T-helper 2 cell treated with Interferon-gamma antibody and Interleukin-4, amounts not matched to agents 100 ng/mL and 5 ng/mL, for 36 hours (primary cell): ENCODE data around the gene PHF2. TPM values are rescaled to one million over a fixed set of nuclear protein-coding genes. Genes with fewer than 3 reads are reported as not detected.

Experiments
- intact Hi-C: fragments of 100-400 bp; cut with micrococcal nuclease; formaldehyde crosslinking; loops from one replicate; pipeline ENCODE4 v1.15.1; 2023
- total RNA-seq: library from RNA; stranded (reverse); gene quantifications from 2 replicates; pipeline ENCODE4 v1.2.3, GENCODE V29; 2022

PHF2 gene
- total RNA-seq, 1 donor from 2014 or later, result 29.5 TPM

DNA sequence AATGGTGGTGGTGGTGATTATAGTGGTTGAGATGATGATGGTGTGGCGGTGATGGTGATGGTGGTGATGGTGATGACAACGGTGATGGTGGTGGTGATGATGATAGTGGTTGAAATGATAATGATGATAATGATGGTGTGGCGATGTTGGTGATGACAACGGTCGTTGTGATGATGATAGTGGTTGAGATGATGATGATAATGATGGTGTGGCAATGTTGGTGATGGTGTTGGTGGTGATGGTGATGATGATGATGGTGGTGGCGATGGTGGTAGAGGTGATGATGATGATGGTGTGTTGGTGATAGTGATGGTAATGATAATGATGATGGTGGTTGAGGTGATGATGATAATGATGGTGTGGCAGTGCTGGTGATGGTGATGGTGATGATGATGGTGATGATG lies 48.0 kb downstream of the PHF2 start:
- intact Hi-C loops, result no loop called here

DNA sequence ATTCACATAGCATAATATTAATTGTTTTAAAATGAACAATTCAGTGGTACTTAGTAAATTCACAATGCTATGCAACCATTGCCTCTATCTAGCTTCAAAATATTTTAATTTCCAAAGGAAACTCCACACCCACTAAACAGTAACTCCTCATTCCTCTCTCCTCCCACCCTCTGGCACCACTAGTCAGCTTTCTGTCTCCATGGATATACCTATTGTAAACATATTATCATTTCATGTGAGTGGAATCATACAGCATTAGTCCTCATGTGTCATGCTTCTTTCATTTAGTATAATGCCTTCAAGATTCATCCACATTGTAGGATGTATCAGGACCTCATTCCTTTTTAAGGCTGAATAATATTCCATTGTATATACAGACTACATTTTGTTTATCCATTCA lies 48.6 kb downstream of the PHF2 start:
- intact Hi-C loops, result no loop called here

DNA sequence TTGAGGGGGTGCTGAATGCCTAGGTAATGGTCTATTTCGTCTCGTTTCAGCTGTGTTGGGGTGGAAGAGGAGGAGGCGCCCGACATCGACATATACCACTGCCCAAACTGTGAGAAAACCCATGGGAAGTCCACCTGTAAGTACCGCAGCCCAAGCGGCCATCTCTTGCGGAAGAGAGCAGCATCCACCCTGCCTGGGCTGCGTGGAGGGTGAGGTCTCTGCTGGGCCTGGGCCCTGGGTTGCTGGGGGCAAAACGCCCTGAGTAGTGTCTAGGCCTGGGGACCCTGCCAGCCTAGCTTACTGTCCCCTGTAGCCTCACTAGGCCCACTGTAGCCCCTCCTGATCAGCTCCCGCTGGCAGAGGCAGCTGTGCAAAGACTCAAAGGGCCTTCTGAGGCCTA lies 53.5 kb downstream of the PHF2 start:
- intact Hi-C loops, result no loop called here

DNA sequence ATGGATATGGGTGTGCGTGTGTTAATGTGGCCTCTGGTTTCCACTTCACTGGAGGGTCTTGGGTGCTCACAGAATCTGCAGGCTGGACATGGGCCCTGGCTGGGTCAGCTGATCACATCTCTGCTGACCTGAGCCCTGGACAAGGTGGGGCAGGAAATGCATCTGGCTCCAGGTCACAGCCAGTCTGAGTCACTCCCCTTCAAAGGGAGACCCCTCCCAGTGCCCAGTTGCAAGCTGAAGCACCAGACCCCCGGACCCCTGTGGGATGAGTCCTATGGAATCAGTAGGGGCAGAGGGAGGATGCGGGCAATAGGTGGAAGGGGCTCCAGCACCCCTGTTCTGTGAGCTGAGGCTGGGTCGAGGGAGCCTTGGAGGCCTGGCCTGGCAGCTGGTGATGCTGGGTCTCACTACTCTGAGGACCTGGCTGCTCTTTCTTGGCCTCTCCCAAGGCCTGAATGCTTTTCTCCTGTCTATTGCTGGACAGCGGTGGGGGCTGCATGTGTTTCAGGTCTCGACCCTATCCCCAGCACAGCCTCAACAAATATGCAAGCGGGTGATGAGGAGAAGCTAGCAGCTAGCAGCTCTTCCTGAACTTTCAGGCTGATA lies 54.5 kb downstream of the PHF2 start:
- intact Hi-C loops, result no loop called here

DNA sequence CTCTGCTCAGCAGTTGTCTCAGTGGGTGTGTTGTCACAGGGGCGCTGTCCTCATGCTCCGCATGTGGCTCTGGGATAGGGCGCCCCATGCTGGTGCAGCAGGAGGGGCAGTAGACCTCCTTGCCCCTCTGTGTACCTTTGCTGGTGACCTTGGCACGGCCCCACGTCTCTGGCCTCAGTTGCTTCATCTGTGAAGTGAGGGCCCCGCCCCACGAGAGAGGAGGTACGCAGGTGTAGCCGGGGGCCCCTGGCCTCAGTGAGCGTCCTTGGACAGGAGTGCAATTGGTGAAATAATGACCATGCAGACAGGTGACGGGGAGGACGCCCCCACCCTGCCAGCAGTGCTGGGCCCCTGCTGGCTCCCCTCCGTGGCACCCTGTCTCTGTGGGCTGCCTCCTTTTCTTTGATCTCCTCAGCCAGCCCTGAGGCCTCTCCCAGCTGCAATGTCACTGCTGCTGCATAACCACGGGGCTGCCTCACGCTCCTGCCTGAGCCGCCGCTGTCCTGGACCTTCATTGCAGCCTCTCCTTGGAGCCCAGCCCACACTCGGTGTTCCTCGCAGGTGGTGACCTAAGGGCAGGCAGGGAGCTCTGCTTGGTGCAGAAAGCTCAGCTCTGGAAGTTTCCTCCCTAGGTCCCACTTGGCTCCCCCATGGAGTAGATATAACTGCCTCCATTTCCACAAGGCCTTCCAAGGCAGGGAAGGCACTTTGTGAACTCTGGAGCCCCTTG lies 57.3 kb downstream of the PHF2 start:
- intact Hi-C loops, result no loop called here

DNA sequence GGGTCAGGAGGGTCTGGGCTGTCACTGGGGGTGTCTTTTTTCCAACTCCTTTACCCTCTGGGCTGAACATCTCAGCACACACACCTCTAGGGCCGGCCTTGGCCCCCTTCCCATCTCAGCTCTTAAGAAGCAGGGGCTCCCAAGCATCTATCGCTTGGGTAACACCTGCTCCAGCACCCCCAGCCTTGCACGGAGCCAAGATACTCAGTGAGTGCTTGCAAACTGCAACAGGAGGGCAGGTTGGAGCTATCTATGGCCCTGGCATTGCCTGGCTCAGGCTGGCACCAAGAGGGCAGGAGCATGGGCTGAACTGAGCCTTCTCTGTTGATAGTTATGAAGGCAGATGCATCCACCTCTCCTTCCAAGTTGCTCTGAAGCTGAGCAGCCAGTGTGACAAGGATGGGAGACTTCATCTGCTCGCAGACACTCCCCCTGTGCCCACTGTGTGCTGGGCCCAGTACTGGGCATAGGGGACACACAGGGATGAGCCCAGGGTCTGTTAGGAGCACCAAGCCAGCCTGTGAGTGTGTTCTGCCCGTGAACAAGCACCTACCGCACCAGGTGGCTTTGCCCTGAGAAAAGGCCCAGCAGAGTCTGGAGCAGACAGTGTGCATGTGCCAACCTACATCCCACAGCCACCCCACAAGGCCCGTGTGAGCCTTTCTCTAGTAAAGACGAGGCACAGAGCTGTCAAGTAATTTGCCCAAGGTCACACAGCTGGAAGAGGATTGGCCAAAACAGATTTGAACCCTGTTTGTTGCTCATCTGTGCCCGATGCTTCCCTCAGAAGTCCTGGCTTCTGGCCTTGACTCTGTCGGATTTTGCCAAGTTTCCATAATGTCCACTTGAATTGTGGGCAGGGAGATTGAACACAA lies 58.2 kb downstream of the PHF2 start:
- intact Hi-C loops, result no loop called here

DNA sequence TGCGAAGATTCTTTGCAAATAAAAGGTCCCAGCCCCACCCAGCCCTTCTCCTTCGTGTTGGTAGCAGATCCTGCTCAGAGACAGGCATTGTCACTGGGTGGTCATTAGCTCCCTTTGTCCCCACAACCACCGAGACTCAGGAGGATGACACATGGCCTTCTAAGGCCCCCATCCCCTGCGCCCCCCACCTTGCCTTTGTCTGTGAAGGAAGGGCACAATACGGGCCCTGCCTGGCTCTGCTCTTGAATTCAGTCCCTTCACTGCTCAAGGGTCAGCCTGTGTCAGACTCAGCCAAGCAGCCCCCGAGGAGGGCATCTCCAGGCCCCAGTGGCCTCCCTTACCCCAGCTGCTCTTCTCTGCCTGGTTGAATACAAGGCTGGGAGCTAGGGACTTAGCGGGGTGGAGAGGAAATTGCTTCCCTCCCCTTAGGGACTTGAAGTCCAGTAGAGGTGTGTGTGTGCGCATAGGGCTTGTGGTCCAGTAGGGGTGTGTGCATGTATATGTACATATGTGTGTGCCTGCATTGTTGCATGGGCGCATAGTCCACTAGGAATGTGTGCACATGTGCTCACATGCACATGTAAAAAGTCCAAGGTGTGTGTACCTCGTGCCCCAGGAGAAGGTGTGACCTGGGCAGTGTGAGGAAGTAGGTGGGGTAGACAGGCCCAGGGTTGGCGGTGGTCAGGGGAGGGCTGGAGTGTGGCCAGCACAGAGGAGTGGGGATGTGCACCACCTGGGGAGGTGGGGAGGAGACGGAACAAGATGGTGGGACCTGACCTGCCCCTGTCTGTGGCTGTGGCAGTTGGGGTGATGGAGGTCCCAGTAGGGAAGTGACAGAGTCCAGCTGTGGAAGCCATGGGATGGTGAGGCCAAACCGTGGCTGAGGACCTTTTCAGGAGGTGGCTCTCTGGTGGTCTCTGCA lies 59.1 kb downstream of the PHF2 start:
- intact Hi-C loops, result no loop called here

DNA sequence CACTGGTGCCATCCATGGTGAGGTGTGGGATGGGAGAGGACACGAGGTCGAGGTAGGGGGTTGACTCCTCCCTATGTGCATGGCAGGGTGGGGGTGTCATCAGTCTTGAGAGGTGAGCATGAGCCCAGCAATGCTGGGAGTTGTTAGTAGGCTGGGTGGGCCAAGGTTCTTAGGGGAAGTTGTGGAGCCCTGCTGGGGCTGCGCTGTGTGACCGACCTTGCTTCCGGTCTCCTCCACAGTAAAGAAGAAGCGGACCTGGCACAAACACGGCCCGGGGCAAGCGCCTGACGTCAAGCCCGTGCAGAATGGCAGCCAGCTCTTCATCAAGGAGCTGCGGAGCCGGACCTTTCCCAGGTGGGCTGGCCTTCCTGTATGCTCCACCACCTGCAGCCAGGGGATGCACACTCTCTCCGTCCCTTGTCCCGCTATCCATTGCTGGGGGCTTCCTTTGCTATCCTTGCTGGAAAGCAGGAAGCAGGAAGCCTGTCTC lies 59.8 kb downstream of the PHF2 start:
- intact Hi-C loops, result no loop called here

DNA sequence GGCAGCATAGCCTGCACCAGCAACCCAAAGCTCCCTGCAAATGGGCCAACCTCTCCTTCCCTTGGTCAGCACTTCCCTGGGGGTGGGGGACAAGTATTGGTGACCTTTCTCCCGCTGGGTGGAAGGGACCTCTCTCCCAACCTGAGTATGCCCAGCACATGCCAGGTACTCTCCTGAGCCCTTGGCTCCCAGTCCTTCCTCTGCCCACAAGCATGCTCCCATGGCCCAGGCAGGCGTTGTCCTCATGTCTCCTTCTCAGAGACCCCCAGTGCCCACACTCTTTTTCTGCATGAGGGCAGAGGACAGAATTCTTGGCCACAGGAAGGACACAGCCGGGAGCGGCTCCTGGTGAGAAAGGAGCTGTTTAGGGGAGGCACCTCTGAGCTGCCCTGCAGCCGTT lies 60.3 kb downstream of the PHF2 start:
- intact Hi-C loops, result no loop called here

DNA sequence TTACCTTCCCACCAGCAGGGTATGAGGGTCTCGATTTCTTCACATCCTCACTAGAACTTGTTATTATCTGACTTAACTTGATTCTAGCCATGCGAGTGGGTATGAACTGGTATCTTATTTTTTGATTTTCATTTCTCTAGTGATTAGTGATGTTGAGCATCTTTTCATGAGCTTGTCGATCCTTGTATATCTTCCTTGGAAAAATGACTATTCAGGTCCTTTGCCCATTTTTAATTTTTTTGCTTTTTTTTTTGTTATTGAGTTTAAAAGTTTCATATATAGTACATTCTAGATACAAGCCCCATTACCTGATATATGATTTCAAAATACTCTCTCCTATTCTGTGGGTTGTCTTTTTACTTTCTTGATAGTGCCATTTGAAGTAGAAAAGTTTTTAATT lies 61.5 kb downstream of the PHF2 start:
- intact Hi-C loops, result no loop called here

DNA sequence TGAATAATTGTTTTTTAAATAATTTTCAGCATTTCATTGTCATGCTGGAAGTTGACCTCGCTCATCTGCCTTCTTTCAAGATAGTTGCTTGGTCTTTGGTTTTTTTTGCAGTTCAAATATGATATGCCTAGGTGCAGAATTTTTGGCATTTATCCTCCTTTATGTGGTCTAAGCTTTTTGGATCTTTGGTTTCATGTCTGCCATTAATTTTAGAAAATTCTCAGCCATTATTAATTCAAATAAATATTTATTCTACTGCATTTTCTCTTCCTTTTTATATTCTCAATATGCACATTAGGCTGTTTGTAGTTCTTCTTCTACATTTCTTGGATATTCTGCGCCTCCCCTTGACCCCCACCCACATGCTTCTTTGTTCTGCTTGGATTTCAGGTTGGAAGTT lies 63.6 kb downstream of the PHF2 start:
- intact Hi-C loops, result no loop called here

DNA sequence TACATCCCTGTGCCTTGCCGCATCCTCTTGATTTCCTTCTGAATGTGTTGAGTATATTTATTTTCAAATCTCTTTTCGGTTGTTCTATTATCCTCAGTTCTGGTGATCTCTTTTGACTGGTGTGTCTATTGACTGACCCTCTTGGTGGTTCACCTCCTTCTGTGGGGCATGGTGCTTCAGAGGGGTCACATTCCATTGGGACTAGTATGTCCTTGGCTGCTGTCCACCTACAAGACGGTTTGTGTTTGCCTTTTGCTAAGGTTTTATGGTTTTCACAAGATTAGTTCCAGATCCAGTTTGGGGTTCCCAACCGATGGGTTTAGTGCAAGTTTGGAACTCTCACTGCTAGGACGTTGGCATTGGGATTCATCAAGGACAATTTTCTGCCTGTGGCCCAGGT lies 66.6 kb downstream of the PHF2 start:
- intact Hi-C loops, result no loop called here

DNA sequence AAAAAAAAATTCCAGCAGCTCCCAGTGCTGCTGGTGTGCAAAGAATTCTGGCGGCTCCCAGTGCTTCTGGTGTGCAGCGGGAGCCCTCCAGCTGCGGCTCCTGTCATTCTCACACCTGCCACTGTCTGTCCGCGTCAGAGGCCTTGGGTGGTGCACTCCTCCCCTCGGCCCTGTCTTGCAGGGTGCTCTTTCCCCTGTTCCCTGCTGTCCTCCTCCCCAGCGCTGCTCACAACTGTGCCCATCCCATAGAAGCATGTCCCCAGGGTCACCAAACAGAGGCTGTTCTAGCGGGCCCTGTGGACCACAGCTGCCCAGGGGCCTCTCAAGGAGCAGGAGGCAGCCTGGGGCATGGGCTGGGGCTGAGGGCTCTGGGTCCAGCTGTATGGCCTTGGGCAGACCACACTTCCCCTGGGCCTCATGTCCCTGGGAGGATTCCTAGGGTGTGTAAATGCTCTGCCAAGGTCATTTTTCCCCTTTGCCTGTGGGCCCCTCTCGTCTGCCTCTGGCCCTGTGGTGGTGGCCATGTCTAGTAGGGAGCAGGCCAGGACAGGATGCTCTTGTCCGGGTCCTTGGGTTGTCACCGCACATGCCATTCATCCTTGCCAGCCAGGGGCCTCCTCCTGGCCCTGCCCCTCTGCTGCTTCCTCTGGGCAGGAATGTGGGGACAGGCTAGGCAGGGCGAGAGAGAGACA lies 68.2 kb downstream of the PHF2 start:
- intact Hi-C loops, result no loop called here

DNA sequence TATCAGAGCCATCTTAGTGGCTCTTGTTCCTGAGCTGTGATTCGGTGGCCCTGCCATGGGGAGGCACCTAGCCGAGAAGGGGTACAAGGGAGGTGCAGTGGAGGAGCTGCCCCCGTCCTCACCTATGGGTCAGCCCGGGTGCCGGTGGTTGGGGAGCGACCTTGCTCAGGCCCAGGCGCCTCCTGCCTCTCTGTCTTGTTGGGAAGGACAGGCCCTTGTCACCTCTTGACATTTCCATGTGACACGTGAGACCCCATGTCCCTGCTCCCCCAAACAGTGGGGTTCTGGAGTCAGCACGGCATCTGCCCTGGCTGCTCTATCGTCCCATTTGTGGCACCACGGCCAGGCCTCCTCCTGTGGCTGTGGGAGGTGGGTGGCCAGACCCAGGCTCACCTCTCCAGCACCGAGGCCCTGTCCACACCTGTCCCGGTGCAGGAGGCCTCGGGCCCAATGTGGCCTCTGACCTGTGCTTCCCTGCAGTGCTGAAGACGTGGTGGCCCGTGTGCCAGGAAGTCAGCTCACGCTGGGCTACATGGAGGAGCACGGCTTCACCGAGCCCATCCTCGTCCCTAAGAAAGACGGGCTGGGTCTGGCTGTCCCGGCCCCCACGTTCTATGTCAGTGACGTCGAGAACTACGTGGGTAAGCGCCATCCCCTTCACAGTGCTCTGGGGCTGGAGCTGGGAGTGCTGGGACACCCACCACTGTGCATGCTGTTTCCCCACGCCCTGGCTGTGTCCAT lies 68.9 kb downstream of the PHF2 start:
- intact Hi-C loops, result no loop called here

DNA sequence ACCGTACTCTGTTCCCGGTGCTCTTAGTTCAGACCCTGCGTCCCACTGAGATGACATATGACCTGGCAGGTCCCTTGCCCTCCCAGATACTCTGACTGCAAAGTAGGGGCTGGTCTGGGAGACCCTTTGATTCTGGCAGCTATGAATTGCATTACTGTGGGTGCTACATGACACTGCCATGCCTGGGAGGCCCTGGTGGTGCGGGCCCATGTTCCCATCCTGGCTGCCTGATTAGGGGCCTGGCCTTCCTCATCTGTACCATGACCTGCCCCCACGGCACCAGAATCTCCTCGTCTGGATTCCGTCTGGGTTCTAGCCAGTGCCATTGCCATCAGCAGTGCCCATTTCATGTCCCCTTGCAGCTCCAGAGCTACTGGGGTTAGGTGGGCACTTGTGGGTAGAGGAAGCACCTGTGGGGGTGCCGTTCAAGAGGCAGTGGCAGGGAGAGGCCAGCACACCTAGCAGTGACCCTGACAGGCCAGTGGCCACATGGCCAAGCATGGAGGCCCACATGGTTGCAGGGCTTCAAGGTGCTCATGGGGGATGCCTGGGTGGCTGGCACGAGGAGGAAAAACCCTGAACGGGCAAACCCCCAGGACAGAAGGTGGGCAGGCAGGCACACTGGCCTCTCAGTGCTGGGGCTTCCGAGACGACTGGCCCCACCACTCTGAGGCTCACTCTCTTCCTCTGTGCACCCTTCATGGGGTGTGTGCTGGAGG lies 69.7 kb downstream of the PHF2 start:
- intact Hi-C loops, result no loop called here

DNA sequence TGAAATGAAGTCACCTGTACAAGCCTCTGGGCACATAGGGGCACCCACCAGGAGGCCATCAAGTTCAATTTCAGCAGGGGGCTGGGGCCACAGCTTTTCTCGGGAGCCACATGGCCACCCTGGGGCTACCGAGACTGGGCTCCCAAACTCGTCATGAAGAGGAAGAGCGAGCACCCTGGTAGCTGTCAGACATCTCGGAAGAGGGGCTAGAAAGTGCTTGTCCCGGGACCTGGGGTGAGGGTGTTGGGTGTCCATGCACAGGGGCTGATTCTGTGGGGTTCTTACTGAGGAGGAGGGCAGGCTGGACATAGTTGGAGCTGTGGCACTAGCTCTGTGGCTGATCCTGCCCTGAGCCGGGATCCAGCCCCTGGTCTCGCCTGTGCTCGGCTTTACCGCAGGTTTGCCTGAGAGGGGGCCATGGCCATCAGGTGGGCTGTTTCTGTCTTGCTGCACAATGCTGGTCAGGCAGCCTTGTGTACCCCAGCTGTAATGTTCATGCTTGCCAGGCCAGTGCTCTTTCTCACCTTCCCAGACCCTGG lies 70.3 kb downstream of the PHF2 start:
- intact Hi-C loops, result no loop called here

DNA sequence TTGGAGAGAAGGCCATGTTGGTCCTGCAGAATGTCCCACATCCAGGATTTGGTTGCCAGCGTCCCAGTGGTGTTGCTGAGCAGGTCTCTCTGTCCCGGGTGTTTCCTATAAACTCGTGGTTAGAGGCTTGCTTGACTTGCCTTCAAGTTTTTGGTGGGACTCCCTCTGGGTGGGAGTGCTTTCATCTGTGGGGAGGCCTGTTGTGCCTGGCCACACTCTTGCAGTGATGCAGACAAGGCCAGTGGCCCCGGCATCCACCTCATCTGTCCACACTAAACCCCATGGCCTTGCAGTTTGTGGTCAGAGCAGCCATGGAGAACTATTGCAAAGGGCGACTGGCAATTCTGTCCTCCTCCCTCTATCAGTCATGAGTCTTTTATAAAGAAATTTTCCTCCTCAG lies 71.8 kb downstream of the PHF2 start:
- intact Hi-C loops, result no loop called here

DNA sequence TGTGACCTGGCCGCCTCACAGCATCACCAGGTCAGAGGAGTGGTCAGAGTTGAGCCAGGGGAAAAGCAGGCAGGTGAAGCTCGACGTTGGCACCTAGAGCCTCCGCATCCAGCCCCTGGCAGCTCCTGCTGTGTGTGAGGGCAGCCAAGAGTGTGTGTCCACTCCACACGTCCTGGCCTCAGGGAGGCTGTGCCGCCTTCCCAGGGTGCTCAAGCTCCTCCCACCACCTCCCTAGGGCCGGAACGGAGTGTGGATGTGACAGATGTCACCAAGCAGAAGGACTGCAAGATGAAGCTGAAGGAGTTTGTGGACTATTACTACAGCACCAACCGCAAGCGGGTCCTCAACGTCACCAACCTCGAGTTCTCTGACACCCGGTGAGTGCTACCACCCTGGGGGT lies 72.5 kb downstream of the PHF2 start:
- intact Hi-C loops, result no loop called here
